ENCODE results near the gene TBL2. TPM values are rescaled to one million over a fixed set of nuclear protein-coding genes. Genes with fewer than 3 reads are reported as not detected.
A peak's percentile ranks its signal among the peaks of the same experiment; 100 is the strongest.
"Not testable (repeated sequence)": the region's sequence is repeated elsewhere in the genome, so short reads cannot be mapped to it uniquely, and the experiment has no call there.

The TBL2 gene
- total and polyA plus RNA-seq, 2 donors from 2014 or later = 18.8 to 33.6 TPM

- H3K4me1 ChIP-seq (ENCODE audit: control insufficient read depth in 2 of 3, insufficient read depth in 2 of 3, low read depth in 1 of 3, low read length in 3 of 3) = peaks cover 0 to 16% (median 0%) of the 10 kb centered on the region in 3 donors
- H3K9ac ChIP-seq (ENCODE audit: low read length in 3 of 3) = peak overlapping the region in 1 of 3 donors; percentile 49
- H3K27ac ChIP-seq (ENCODE audit: low read depth in 2 of 2, low read length in 2 of 2) = peak overlapping the region in 1 of 2 donors; percentile 1
- no peaks in the 10 kb centered on the region for H3K9me3 ChIP-seq (ENCODE audit: control insufficient read depth in 2 of 3, insufficient read depth in 1 of 3, low read length in 3 of 3)
- intact Hi-C loops (cut with DNase I) = no loop called here
- DNase-seq (no peak), FAIRE-seq (no peak)
- no peak for TF ChIP-seq CTCF (IDR thresholded peaks at IDR 0.05; ENCODE audit: borderline replicate concordance, extremely low read depth, insufficient read depth)
- peaks cover 2 to 10% (median 4%) of the 10 kb centered on the region in 3 donors for H3K36me3 ChIP-seq (ENCODE audit: control insufficient read depth in 2 of 3, insufficient read depth in 3 of 3, low read length in 3 of 3)
- H3K4me3 ChIP-seq (ENCODE audit: low read length in 3 of 3) = peak overlapping the region in 2 of 3 donors; percentile 13 to 81
- no peaks in the 10 kb centered on the region for H3K27me3 ChIP-seq (ENCODE audit: control insufficient read depth, insufficient read depth, low read length)
These were observed 22.9 kb downstream of the TBL2 start for GRCh38 chr7:73555411-73555982.

- H3K9me3 ChIP-seq (ENCODE audit: control insufficient read depth in 2 of 3, insufficient read depth in 1 of 3, low read length in 3 of 3); H3K4me1 ChIP-seq (ENCODE audit: control insufficient read depth in 2 of 3, insufficient read depth in 2 of 3, low read depth in 1 of 3, low read length in 3 of 3); H3K4me3 ChIP-seq (ENCODE audit: low read length in 3 of 3); H3K9ac ChIP-seq (ENCODE audit: low read length in 3 of 3); H3K27me3 ChIP-seq (ENCODE audit: control insufficient read depth, insufficient read depth, low read length); H3K27ac ChIP-seq (ENCODE audit: low read depth in 2 of 2, low read length in 2 of 2); FAIRE-seq; intact Hi-C loops (cut with DNase I); DNase-seq: not testable (repeated sequence)
- peaks cover 2 to 14% (median 4%) of the 10 kb centered on the region in 3 donors for H3K36me3 ChIP-seq (ENCODE audit: control insufficient read depth in 2 of 3, insufficient read depth in 3 of 3, low read length in 3 of 3)
These were observed 28.3 kb downstream of the TBL2 start for GRCh38 chr7:73550093-73550492.

- H3K27me3 ChIP-seq (ENCODE audit: control insufficient read depth, insufficient read depth, low read length) = no peaks in the 10 kb centered on the region
- TF ChIP-seq CTCF (IDR thresholded peaks at IDR 0.05; ENCODE audit: borderline replicate concordance, extremely low read depth, insufficient read depth) = no peak
- peaks cover 2 to 14% (median 4%) of the 10 kb centered on the region in 3 donors for H3K36me3 ChIP-seq (ENCODE audit: control insufficient read depth in 2 of 3, insufficient read depth in 3 of 3, low read length in 3 of 3)
- DNase-seq = no peak
- no peaks in the 10 kb centered on the region for H3K9me3 ChIP-seq (ENCODE audit: control insufficient read depth in 2 of 3, insufficient read depth in 1 of 3, low read length in 3 of 3)
- FAIRE-seq = no peak
- H3K27ac ChIP-seq (ENCODE audit: low read depth in 2 of 2, low read length in 2 of 2) = no peak overlapping the region
- no peak overlapping the region for H3K4me3 ChIP-seq (ENCODE audit: low read length in 3 of 3)
- intact Hi-C loops (cut with DNase I) = no loop called here
- H3K4me1 ChIP-seq (ENCODE audit: control insufficient read depth in 2 of 3, insufficient read depth in 2 of 3, low read depth in 1 of 3, low read length in 3 of 3) = peaks cover 0 to 2% (median 0%) of the 10 kb centered on the region in 3 donors
- no peak overlapping the region for H3K9ac ChIP-seq (ENCODE audit: low read length in 3 of 3)
These were observed 29.2 kb downstream of the TBL2 start for GRCh38 chr7:73549176-73549575.

GRCh38 chr7:73547841-73548240 is 30.5 kb downstream of the TBL2 start:
- DNase-seq (no peak), FAIRE-seq (no peak)
- no peaks in the 10 kb centered on the region for H3K9me3 ChIP-seq (ENCODE audit: control insufficient read depth in 2 of 3, insufficient read depth in 1 of 3, low read length in 3 of 3)
- H3K36me3 ChIP-seq (ENCODE audit: control insufficient read depth in 2 of 3, insufficient read depth in 3 of 3, low read length in 3 of 3) = peaks cover 2 to 14% (median 9%) of the 10 kb centered on the region in 3 donors
- H3K4me1 ChIP-seq (ENCODE audit: control insufficient read depth in 2 of 3, insufficient read depth in 2 of 3, low read depth in 1 of 3, low read length in 3 of 3) = peaks cover 0 to 2% (median 0%) of the 10 kb centered on the region in 3 donors
- no peak overlapping the region for H3K4me3 ChIP-seq (ENCODE audit: low read length in 3 of 3)
- no peak overlapping the region for H3K9ac ChIP-seq (ENCODE audit: low read length in 3 of 3)
- H3K27ac ChIP-seq (ENCODE audit: low read depth in 2 of 2, low read length in 2 of 2) = no peak overlapping the region
- H3K27me3 ChIP-seq (ENCODE audit: control insufficient read depth, insufficient read depth, low read length) = no peaks in the 10 kb centered on the region
- intact Hi-C loops (cut with DNase I) = no loop called here
- TF ChIP-seq CTCF (IDR thresholded peaks at IDR 0.05; ENCODE audit: borderline replicate concordance, extremely low read depth, insufficient read depth) = no peak
